Fibroblast of pulmonary artery (primary cell): ENCODE data around the gene ANKHD1.

ENCODE experiments used
- DNase-seq: peaks from one replicate; pipeline ENCODE4 v3.0.0-alpha.2; 2010; ENCODE audit warnings: low read depth
- H3K4me3 ChIP-seq: replicated peaks from 2 replicates; pipeline ENCODE4 v1.5.1; 2011; ENCODE audit warnings: low read depth, mild to moderate bottlenecking, control low read depth, low read length, moderate library complexity
- CTCF ChIP-seq: IDR thresholded peaks from 2 replicates; pipeline ENCODE4 v1.5.1; 2011; ENCODE audit warnings: mild to moderate bottlenecking, control low read depth, low read length, inconsistent platforms; ENCODE audit errors: missing control alignments

ANKHD1 gene

GRCh38 chr5:140556438-140556837, 154.8 kb downstream of the ANKHD1 start:
- no peak for TF ChIP-seq CTCF
- H3K4me3 ChIP-seq, result peak overlapping the region; percentile 79
- DNase-seq, result peak; percentile 45

GRCh38 chr5:140557136-140557805, 155.6 kb downstream of the ANKHD1 start, which contains the start of gene SRA1:
Gene SRA1, minus strand, starts transcription at chr5:140557473. Its CDS starts 21 bp downstream, at chr5:140557452.
- DNase-seq, result peak; percentile 91
- H3K4me3 ChIP-seq, result peak within 1 kb of the TSS; percentile 79
- TF ChIP-seq CTCF, result no peak

GRCh38 chr5:140557965-140558364, 156.3 kb downstream of the ANKHD1 start:
- no peak for DNase-seq

GRCh38 chr5:140558542-140558941, 156.9 kb downstream of the ANKHD1 start:
- TF ChIP-seq CTCF, result no peak
- DNase-seq, result no peak
- no peak overlapping the region for H3K4me3 ChIP-seq

More at GRCh38 chr5:140557965-140558364, 156.3 kb downstream of the ANKHD1 start:
- H3K4me3 ChIP-seq, result no peak overlapping the region
- TF ChIP-seq CTCF, result no peak

- TF ChIP-seq CTCF, result no peak
- DNase-seq, result no peak
- H3K4me3 ChIP-seq, result no peak overlapping the region
Measured at GRCh38 chr5:140560227-140560626, 158.6 kb downstream of the ANKHD1 start.

GRCh38 chr5:140561753-140562523, 160.3 kb downstream of the ANKHD1 start:
- TF ChIP-seq CTCF, result no peak
- no peak for DNase-seq
- H3K4me3 ChIP-seq, result no peak overlapping the region
